ENCODE results near the gene NLRC3. TPM values are rescaled to one million over a fixed set of nuclear protein-coding genes. Genes with fewer than 3 reads are reported as not detected.

The NLRC3 gene
- total RNA-seq, 1 donor: under 0.01 TPM

DNA sequence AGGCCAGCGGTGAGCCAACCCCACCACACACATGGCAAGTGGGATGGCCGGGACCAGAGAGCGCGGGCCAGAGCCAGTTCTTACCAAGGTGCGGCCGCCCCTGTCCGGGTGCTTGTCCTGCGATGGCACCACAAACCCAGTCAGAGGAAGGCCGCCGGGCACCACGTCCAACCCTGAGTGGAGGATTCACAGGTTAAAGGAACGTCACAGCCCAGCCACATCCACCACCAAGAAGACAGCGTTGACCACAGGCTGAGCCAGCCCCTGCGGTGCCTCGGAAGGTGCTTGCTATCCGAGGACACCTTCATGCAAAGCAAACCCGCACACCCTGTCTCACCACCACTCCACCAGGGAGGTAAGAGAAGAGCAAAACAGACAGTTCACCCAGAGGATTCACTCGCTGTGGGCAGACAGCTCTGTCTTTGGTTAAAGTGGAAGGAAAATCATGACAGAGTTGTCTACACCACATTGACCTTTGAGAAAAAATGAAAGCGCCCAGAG, 18.4 kb upstream of the NLRC3 start:
- Histone ChIP-seq H3K27me3 (ENCODE audit: insufficient read depth, low read length) (no peaks in the 10 kb centered on the region), H3K9me3 (ENCODE audit: low read depth, low read length) (peaks cover 2% of the 10 kb centered on the region)
- TF ChIP-seq, protein P1, sequence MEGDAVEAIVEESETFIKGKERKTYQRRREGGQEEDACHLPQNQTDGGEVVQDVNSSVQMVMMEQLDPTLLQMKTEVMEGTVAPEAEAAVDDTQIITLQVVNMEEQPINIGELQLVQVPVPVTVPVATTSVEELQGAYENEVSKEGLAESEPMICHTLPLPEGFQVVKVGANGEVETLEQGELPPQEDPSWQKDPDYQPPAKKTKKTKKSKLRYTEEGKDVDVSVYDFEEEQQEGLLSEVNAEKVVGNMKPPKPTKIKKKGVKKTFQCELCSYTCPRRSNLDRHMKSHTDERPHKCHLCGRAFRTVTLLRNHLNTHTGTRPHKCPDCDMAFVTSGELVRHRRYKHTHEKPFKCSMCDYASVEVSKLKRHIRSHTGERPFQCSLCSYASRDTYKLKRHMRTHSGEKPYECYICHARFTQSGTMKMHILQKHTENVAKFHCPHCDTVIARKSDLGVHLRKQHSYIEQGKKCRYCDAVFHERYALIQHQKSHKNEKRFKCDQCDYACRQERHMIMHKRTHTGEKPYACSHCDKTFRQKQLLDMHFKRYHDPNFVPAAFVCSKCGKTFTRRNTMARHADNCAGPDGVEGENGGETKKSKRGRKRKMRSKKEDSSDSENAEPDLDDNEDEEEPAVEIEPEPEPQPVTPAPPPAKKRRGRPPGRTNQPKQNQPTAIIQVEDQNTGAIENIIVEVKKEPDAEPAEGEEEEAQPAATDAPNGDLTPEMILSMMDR (IDR thresholded peaks at IDR 0.05; ENCODE audit: extremely low read depth, low read depth, low read length): no peak

DNA sequence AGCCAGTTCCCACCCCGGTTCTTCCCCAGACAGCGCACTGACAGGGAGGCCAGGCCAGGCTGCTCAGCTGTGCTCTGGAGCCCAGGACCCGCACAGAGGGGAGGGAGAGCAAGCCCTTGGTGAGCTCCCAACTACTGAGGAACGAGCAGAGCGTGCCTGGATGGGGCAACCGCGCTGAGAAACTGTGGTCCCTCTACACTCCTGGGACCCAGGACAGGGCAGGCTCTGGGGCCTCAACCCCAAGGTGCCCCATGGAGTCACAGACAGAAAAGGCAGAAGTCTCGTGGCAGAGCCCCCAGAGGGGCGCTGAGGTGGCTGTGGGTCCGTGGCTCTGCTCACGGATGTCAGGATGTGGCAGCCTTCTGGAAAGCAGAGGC, 17.9 kb upstream of the NLRC3 start:
- DNase-seq (ENCODE audit: insufficient read length, low spot score, missing footprints): no peak
- Histone ChIP-seq H2AFZ (ENCODE audit: low read length) (no peak overlapping the region), H3K36me3 (ENCODE audit: insufficient read depth, low read length) (peaks cover 21% of the 10 kb centered on the region), H3K27me3 (ENCODE audit: insufficient read depth, low read length) (no peaks in the 10 kb centered on the region), H3K27ac (ENCODE audit: low read depth, low read length) (no peak overlapping the region), H3K79me2 (ENCODE audit: insufficient read depth, low read length) (no peaks in the 10 kb centered on the region), H3K9me3 (ENCODE audit: low read depth, low read length) (peaks cover 1% of the 10 kb centered on the region), H3K4me1 (ENCODE audit: insufficient read depth, low read length) (no peaks in the 10 kb centered on the region), H3K4me2 (ENCODE audit: insufficient read depth, low read length) (no peak overlapping the region), H4K20me1 (ENCODE audit: insufficient read depth, low read length) (no peaks in the 10 kb centered on the region), H3K4me3 (ENCODE audit: insufficient read depth, low read length) (no peak overlapping the region)
- TF ChIP-seq, protein P1 (IDR thresholded peaks at IDR 0.05; ENCODE audit: extremely low read depth, low read depth, low read length): no peak

More for the DNA sequence above, 18.4 kb upstream of the NLRC3 start:
- Histone ChIP-seq H3K4me2 (ENCODE audit: insufficient read depth, low read length) (no peak overlapping the region), H3K4me1 (ENCODE audit: insufficient read depth, low read length) (no peaks in the 10 kb centered on the region), H3K79me2 (ENCODE audit: insufficient read depth, low read length) (no peaks in the 10 kb centered on the region), H3K27ac (ENCODE audit: low read depth, low read length) (no peak overlapping the region), H3K4me3 (ENCODE audit: insufficient read depth, low read length) (no peak overlapping the region), H2AFZ (ENCODE audit: low read length) (no peak overlapping the region), H3K36me3 (ENCODE audit: insufficient read depth, low read length) (peaks cover 25% of the 10 kb centered on the region), H4K20me1 (ENCODE audit: insufficient read depth, low read length) (no peaks in the 10 kb centered on the region)
- DNase-seq (ENCODE audit: insufficient read length, low spot score, missing footprints): peak; percentile 72

DNA sequence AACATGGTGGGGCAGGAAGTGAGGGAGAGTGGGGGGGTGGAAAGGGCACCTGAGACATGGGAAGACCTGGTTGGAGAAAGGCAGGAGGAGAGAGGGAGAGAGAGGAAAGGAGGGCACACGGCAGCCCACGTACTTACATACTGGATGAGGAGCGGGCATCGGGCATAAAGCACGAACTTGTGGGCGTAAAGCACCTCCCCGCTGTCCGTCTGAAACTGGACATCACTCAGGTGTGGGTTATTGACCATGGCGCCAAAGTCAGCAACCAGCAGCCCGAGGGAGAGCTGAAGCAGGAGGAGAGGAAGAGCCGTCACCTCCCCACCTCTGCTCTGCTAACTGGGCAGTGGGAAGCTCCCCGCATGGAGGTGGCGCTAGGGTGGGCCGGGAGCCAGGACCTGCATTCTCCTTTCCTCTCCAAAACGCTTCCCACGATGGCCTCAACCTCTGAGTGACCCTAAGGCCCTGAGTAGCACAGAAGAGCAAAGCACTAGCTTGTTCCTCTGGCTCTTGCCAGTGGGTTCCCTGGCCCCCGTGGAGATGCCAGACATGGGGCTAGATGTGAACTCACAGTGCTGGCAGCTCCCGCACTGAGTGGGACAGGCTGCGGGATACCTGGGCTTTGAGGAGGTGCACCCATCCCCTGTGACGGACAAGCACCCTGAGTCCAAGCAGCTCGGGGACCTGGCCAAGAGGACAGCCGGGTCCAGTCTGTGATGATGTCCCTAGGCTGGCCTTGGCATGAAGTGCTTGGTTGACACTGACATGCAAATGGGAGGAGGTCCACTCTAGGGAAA, 17.3 kb upstream of the NLRC3 start:
- Histone ChIP-seq H3K27ac (ENCODE audit: low read depth, low read length) (no peak overlapping the region), H4K20me1 (ENCODE audit: insufficient read depth, low read length) (no peaks in the 10 kb centered on the region), H3K27me3 (ENCODE audit: insufficient read depth, low read length) (no peaks in the 10 kb centered on the region), H3K4me3 (ENCODE audit: insufficient read depth, low read length) (no peak overlapping the region), H3K4me1 (ENCODE audit: insufficient read depth, low read length) (no peaks in the 10 kb centered on the region), H3K4me2 (ENCODE audit: insufficient read depth, low read length) (no peak overlapping the region), H3K9me3 (ENCODE audit: low read depth, low read length) (no peaks in the 10 kb centered on the region), H2AFZ (ENCODE audit: low read length) (no peak overlapping the region), H3K79me2 (ENCODE audit: insufficient read depth, low read length) (no peaks in the 10 kb centered on the region), H3K36me3 (ENCODE audit: insufficient read depth, low read length) (peaks cover 16% of the 10 kb centered on the region)
- peak; percentile 64 for DNase-seq (ENCODE audit: insufficient read length, low spot score, missing footprints)
- TF ChIP-seq, protein P1 (IDR thresholded peaks at IDR 0.05; ENCODE audit: extremely low read depth, low read depth, low read length): no peak

DNA sequence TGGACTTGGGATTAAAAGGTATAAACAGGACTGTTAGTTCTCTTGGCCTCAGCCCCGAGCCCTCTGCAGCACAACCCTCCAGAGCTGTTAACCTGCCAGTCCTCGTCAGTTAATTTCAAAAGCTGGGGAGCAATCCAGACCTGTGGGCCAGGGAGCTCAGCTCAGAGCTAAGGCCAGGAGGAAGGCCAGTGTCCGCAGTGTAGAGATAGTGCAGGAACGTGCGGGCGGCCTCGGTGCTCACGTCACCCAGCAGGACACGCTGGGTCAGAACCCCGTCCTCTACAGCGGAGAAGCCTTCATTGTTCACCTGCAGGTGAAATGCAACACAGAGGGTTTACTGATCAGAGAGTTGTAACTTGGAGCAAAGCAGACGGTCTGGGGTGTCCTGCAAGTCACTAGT, 15.4 kb upstream of the NLRC3 start:
- Histone ChIP-seq H3K4me1 (ENCODE audit: insufficient read depth, low read length) (no peaks in the 10 kb centered on the region), H3K4me3 (ENCODE audit: insufficient read depth, low read length) (no peak overlapping the region), H3K36me3 (ENCODE audit: insufficient read depth, low read length) (peaks cover 11% of the 10 kb centered on the region), H3K27me3 (ENCODE audit: insufficient read depth, low read length) (no peaks in the 10 kb centered on the region), H3K4me2 (ENCODE audit: insufficient read depth, low read length) (no peak overlapping the region), H3K27ac (ENCODE audit: low read depth, low read length) (no peak overlapping the region), H2AFZ (ENCODE audit: low read length) (no peak overlapping the region), H3K9me3 (ENCODE audit: low read depth, low read length) (no peaks in the 10 kb centered on the region), H3K79me2 (ENCODE audit: insufficient read depth, low read length) (no peaks in the 10 kb centered on the region), H4K20me1 (ENCODE audit: insufficient read depth, low read length) (no peaks in the 10 kb centered on the region)
- TF ChIP-seq, protein P1 (IDR thresholded peaks at IDR 0.05; ENCODE audit: extremely low read depth, low read depth, low read length): no peak
- peak; percentile 53 for DNase-seq (ENCODE audit: insufficient read length, low spot score, missing footprints)

Data from osteoblast (primary cell).